Vagina (tissue), 2 donors: ENCODE data around the gene RPL3. TPM values are rescaled to one million over a fixed set of nuclear protein-coding genes. Genes with fewer than 3 reads are reported as not detected.

Experiments used
- DNase-seq, 2 donors: peaks; one replicate each; pipeline ENCODE4 v3.0.0-alpha.2; 2017; ENCODE audit errors: extremely low spot score in 2 of 2
- H3K27ac ChIP-seq: fragments of 200-600 bp; sonication (generic); one replicate; pipeline ENCODE4 v1.5.1; 2019
- H3K27me3 ChIP-seq: fragments of 200-600 bp; sonication (generic); one replicate; pipeline ENCODE4 v1.5.1; 2019
- H3K36me3 ChIP-seq, 2 donors: fragments of 200-600 bp; sonication (generic); one replicate each; pipeline ENCODE4 v1.5.1; 2017 to 2019
- H3K4me1 ChIP-seq: fragments of 200-600 bp; sonication (generic); one replicate; pipeline ENCODE4 v1.5.1; 2019
- H3K4me3 ChIP-seq, 2 donors: fragments of 200-600 bp; sonication (generic); 1 replicate in 1 of 2; 2 replicates in 1 of 2; pipeline ENCODE4 v1.5.1; 2016 to 2019
- H3K9me3 ChIP-seq: fragments of 200-600 bp; sonication (generic); one replicate; pipeline ENCODE4 v1.5.1; 2019
- POLR2A ChIP-seq, 2 donors: fragments of 450-650 bp; IDR thresholded peaks; one replicate each; pipeline ENCODE4 v1.6.1; 2017; ENCODE audit warnings: antibody characterized with exemption in 2 of 2, mild to moderate bottlenecking in 2 of 2, moderate library complexity in 2 of 2
- POLR2AphosphoS5 ChIP-seq, 2 donors: sonication (generic); formaldehyde crosslinking; IDR thresholded peaks; one replicate each; pipeline ENCODE4 v1.9.0; 2017; ENCODE audit warnings: antibody characterized with exemption in 2 of 2, mild to moderate bottlenecking in 2 of 2, low read depth in 1 of 2; ENCODE audit not compliant: insufficient read depth in 1 of 2
- intact Hi-C: fragments of 100-400 bp; cut with DNase I; formaldehyde crosslinking; loops from one replicate; pipeline ENCODE4 v1.15.1; 2023
- total RNA-seq: library from RNA; depleted of rRNA; stranded (reverse); fragments of >200 nt; gene quantifications from one replicate; pipeline ENCODE4 v1.2.3, GENCODE V29; 2016
- TF ChIP-seq, protein P1 (sequence below), 3 experiments: fragments of 450-650 bp in 2 of 3; fragments of 200-600 bp in 1 of 3; sonication (generic) in 1 of 3; IDR thresholded peaks; one replicate each; pipeline ENCODE4 v1.5.1; 2017 to 2019; ENCODE audit warnings: antibody characterized with exemption in 3 of 3, mild to moderate bottlenecking in 2 of 3, moderate library complexity in 2 of 3

The RPL3 gene
- total RNA-seq, 1 donor from 2014 or later: 2,613 TPM

DNA sequence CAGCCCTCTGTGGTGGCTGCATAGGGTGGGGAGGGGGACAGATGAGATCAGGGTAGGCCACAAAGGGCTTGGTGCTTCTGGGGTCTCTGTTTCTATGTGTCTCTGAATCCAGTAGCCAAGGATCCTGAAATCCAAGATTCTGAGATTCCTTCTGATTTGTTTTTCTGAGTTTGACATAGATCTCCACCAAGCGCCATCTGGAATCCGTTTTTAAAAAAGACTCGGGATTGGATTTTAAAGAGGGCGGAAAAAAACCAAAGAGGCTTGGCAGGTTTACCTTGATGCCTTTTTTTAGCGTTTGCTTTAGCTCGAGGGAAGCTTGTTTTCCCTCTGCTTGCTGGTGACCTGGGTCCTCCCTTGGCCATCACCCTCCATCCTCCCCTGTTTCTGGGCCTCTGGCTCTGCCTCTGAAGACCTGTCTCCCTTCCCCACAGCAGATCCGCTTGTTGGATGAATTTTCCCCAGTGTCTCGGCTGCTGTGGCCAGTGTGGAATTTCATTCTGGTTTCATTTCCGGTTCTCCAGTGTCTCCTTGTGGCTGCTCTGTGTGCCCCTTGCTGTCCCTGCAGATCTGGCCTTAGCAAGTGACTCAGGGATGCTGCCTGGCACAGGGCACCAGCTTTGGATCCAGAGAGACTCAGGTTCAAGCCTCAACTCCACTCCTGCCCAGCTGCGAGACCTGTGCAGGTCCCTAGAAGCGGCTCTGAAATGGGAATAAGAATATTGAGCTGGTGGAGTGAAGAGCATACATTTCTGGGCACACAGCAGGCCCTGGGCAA lies 45.5 kb upstream of the RPL3 start:
- peaks cover 73% of the 10 kb centered on the region for H3K4me1 ChIP-seq
- intact Hi-C loops: no loop called here

DNA sequence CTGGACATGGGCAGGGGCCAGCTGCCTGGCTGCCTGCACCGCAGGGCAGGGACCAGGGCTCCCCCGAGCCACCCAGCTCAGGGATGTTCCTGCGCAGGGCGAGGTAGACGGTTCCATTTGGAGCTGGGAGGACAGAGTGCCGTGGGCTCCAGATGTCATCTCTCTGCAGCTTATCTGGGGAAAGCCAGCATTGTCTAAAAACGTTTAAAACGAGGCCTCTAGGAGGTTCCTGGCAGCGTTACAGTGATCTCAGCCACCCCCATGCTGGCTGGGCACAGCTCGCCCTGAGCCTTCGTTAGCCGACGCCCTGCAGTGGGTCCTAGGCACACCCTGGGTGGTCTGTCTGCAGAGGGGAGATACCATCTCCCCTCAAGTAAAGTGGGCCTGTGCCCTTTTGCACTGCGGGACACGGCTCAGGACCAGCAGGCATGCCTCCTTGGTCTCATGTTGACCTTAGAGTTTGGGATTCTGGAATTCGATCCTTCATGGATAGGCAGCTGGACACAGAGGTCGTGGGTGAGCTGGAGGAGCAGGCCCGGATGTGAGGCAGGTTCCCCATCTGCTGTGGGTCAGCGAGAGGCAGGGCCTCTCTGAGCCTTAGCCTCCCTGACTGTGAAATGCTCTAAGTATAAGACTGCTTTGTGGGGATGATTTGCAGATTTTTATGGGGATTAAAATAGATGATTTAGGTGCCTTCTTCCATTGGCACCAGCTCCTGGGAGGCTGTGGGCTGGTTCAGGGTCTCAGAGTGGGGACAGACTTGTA lies 44.5 kb upstream of the RPL3 start:
- Histone ChIP-seq H3K36me3 (peaks cover 0 to 3% of the 10 kb centered on the region in 2 donors), H3K9me3 (no peaks in the 10 kb centered on the region), H3K4me1 (peaks cover 77% of the 10 kb centered on the region), H3K4me3 (no peak overlapping the region), H3K27me3 (no peaks in the 10 kb centered on the region), H3K27ac (peak overlapping the region; percentile 37)
- TF ChIP-seq, protein P1, sequence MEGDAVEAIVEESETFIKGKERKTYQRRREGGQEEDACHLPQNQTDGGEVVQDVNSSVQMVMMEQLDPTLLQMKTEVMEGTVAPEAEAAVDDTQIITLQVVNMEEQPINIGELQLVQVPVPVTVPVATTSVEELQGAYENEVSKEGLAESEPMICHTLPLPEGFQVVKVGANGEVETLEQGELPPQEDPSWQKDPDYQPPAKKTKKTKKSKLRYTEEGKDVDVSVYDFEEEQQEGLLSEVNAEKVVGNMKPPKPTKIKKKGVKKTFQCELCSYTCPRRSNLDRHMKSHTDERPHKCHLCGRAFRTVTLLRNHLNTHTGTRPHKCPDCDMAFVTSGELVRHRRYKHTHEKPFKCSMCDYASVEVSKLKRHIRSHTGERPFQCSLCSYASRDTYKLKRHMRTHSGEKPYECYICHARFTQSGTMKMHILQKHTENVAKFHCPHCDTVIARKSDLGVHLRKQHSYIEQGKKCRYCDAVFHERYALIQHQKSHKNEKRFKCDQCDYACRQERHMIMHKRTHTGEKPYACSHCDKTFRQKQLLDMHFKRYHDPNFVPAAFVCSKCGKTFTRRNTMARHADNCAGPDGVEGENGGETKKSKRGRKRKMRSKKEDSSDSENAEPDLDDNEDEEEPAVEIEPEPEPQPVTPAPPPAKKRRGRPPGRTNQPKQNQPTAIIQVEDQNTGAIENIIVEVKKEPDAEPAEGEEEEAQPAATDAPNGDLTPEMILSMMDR (IDR thresholded peaks at IDR 0.05): no peak
- DNase-seq: no peak
- intact Hi-C loops: no loop called here

More for the DNA sequence above, 45.5 kb upstream of the RPL3 start:
- TF ChIP-seq POLR2A (IDR thresholded peaks at IDR 0.05): no peak
- TF ChIP-seq POLR2AphosphoS5 (IDR thresholded peaks at IDR 0.05; ENCODE audit: insufficient read depth in 1 of 2, low read depth in 1 of 2): no peak
- TF ChIP-seq, protein P1 (IDR thresholded peaks at IDR 0.05): no peak
- Histone ChIP-seq H3K36me3 (no peaks in the 10 kb centered on the region), H3K4me3 (no peak overlapping the region), H3K9me3 (no peaks in the 10 kb centered on the region), H3K27me3 (no peaks in the 10 kb centered on the region), H3K27ac (peak overlapping the region; percentile 37)
- no peak for DNase-seq

DNA sequence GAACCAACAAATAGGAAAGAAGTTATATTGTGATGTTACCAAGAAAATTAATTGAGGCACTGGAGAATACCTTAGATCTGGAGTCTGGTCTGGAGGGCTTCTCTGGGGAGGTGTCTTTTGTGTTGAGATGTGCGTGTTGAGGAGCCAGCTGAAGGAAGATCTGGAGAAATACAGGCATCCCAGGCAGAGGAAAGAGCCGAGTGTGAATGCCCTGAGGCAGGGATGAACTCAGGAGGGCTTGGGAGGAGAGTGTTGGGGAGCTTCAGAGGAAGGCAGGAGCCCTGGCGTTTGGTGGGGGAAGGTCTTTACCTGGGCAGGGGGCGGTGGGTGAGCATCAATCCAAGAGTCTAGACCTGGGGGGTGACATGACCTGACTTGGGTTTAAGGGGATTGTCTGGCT lies 43.5 kb upstream of the RPL3 start:
- DNase-seq: no peak
- intact Hi-C loops: no loop called here
- H3K27ac ChIP-seq: peak overlapping the region; percentile 37
- H3K4me1 ChIP-seq: peaks cover 71% of the 10 kb centered on the region
- TF ChIP-seq POLR2A (IDR thresholded peaks at IDR 0.05): no peak
- no peaks in the 10 kb centered on the region for H3K27me3 ChIP-seq
- no peaks in the 10 kb centered on the region for H3K9me3 ChIP-seq
- no peak overlapping the region for H3K4me3 ChIP-seq
- peaks cover 0 to 9% of the 10 kb centered on the region in 2 donors for H3K36me3 ChIP-seq

DNA sequence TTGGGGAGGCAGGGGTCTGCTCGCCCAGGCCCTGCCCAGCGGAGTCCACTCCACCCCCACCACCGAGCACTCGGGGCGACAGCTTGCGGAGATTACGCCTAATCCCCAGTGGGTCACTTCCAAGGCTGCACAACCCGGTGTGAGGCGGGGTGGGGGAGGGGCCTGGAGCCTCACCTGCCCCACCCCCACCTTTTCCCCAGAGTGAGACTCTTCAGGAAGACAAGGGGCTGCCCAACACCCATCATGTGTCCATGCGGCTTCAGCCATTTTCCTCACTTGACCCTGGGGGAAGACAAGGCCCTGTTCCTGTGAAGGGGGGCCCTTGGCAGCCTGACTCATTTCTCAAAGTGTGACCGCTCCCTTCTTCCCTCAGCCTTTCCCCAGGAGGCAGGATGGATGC lies 42.8 kb upstream of the RPL3 start:
- Histone ChIP-seq H3K4me3 (no peak overlapping the region), H3K27ac (peak overlapping the region; percentile 37), H3K36me3 (peaks cover 0 to 9% of the 10 kb centered on the region in 2 donors), H3K9me3 (no peaks in the 10 kb centered on the region), H3K27me3 (no peaks in the 10 kb centered on the region), H3K4me1 (peaks cover 67% of the 10 kb centered on the region)
- DNase-seq: no peak
- TF ChIP-seq POLR2A (IDR thresholded peaks at IDR 0.05) (no peak), POLR2AphosphoS5 (IDR thresholded peaks at IDR 0.05; ENCODE audit: insufficient read depth in 1 of 2, low read depth in 1 of 2) (no peak)
- TF ChIP-seq, protein P1 (IDR thresholded peaks at IDR 0.05): no peak
- intact Hi-C loops: no loop called here

DNA sequence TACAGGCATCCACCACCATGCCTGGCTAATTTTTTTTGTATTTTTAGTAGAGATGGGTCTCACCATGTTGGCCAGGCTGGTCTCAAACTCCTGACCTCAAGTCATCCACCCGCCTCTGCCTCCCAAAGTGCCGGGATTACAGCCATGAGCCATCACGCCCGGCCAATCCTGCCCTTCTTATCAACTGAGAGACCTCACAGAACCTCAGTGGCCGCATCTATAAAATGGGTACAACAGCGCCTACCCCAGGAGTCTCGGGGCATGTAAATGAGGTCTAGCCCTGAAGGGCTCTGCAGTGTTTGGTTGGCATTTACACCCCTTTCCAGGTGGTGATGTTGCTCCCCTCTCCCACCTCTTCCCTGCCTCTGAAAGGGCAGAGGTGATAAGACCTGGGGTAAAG lies 42.1 kb upstream of the RPL3 start:
- Histone ChIP-seq H3K4me1 (peaks cover 61% of the 10 kb centered on the region), H3K4me3 (no peak overlapping the region), H3K27me3 (no peaks in the 10 kb centered on the region), H3K36me3 (peaks cover 0 to 9% of the 10 kb centered on the region in 2 donors), H3K27ac (peak overlapping the region; percentile 37), H3K9me3 (no peaks in the 10 kb centered on the region)
- TF ChIP-seq, protein P1 (IDR thresholded peaks at IDR 0.05): no peak
- TF ChIP-seq POLR2AphosphoS5 (IDR thresholded peaks at IDR 0.05; ENCODE audit: insufficient read depth in 1 of 2, low read depth in 1 of 2): no peak
- no peak for TF ChIP-seq POLR2A (IDR thresholded peaks at IDR 0.05)
- DNase-seq: no peak
- intact Hi-C loops: no loop called here
